Non-pigmented ciliary epithelial cell (primary cell): ENCODE results near the gene TMED9.
"Not testable (repeated sequence)": the region's sequence is repeated elsewhere in the genome, so short reads cannot be mapped to it uniquely, and the experiment has no call there.

Experiments
- DNase-seq: peaks from one replicate; pipeline ENCODE4 v3.0.0-alpha.2; 2010; ENCODE audit warnings: low read depth

TMED9 gene

DNA sequence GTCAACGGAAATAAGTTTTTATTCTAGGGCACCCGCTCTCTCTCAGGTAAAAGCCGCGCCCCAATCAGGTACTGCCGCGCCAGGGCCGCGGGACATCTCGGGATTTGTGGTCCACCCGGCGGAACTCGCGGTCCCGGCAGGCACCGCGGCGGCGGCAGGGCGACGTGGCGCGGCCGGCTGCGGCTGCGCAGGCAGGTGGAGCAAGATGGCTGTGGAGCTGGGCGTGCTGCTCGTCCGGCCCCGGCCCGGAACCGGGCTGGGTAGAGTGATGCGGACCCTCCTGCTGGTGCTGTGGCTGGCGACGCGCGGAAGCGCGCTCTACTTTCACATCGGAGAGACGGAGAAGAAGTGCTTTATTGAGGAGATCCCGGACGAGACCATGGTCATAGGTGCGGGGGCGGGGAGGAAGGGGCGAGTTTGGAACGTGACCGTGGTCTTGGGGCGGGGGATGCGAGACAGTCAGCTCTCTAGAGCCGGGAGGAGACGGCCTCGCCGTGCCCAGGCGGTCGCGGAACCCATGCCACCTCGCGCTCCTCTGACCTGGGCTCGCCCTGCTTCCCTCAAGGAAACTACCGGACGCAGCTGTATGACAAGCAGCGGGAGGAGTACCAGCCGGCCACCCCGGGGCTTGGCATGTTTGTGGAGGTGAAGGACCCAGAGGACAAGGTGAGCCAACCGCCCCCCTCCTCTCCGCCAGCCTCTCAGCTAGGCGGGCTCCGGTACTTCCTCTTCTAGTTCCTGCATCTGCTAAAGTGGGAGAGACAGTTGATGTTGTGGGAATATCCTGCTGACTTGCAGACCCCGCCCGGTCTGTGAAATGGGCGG lies at the start of gene TMED9:
Gene TMED9 (plus strand): TSS at position 194 of the 825 bp plus-strand sequence. CDS start 12 bp downstream, at position 206.
- no peak for DNase-seq

DNA sequence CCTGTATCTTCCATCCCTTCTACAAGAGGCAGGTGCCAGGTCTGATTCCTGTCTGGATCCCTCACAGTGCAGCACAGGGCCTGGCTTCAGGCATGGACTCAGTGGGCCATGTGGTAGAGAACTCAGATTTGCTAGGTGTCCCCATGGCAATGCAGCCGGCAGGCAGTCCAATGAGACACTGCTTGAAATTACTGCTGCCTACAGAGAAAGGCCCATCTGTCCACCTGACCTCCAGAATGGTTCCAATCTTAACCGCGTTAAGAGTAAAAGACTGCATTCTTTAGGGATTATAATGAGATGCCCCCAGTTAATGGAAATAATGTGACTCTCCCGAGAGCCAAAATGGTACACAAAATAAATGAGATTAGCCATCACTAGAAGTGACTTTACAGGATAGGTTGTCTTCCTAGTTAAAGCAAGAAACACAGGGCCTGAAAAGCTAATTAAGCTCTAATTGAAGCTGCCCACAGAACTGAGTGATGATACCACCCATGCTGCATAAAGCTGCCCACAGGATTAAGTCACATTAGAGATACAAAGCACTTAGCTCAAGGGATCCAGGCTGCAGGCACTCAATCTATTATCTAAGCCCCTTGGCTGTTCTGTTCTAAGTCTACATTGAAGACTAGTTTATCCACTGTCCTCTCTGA lies 49.1 kb upstream of the TMED9 start:
- no peak for DNase-seq

DNA sequence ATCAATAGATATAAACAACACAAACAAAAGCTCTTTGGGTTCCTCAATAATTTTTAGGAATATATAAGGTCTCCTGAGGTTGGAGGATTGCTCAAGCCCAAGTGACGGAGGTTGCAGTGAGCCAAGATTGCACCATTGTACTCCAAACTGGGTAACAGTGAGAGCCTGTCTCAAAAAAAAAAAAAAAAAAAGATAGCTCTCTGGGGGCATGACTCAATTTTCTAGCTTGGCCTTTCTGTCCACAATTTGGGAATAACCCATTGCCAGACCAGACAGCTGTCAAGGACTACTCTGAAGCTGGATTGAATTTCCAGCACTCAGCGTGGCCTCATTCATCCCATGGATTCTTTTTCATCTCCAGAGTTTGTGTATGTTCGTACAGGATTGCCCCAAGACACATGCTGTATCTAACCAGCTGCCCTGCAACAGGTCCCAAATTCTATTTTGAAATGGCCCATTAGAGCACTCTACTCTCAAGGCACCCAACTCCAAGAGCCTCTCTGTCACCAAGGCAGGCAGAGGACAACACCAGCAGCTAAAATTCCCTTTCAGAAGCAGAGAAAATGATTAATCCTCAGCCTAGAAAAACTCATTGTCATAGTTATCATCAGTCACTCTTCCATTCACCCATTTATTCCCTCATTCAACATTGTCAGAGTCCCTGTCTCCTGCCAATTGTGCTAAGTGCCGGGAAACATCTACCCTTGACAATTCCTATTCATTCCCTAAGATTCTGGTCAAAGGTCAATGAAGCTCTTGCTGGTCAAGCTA lies 46.3 kb upstream of the TMED9 start:
- peak; percentile 64 for DNase-seq

DNA sequence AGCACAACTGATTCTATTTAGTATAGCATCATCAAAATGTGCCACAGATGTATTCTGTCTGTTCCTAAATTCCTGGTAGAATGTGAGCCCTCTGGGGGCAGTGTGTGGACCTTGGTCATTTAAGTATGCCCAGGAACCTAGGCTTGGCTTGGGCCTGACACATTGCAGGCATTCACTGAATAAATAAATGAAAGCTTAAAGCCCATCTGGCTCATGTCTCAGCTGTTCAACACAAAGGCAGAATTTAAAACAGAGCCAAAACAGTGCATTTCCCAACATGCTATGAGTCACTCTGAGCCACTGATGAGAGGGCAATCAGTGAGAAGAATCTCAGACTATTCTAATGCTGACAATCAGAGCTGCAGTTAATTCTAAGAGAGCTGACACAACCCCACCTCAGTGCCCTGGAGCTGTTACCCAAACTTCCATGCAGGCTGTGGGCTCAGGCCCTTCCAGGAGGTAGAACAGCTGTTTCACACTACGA lies 45.7 kb upstream of the TMED9 start:
- DNase-seq: peak; percentile 93

DNA sequence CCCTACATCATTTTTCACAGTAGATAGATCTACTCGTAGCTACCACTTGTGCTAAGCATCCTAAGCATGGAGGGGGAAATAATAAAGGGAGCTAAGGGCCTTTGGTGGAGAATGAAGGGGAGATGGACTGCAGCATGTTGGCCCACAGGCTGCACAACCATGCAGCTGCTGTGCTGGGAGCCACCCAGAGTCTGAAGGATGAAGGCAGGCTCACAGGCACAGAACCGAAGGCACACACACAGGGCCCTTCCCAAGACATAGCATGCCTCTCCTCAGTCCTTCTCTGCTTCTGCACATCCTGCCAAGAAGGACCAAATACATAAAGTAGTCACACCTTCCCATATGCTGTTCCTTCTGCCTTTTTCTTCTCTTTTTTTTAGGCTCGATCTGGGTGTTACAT lies 44.3 kb upstream of the TMED9 start:
- no peak for DNase-seq

DNA sequence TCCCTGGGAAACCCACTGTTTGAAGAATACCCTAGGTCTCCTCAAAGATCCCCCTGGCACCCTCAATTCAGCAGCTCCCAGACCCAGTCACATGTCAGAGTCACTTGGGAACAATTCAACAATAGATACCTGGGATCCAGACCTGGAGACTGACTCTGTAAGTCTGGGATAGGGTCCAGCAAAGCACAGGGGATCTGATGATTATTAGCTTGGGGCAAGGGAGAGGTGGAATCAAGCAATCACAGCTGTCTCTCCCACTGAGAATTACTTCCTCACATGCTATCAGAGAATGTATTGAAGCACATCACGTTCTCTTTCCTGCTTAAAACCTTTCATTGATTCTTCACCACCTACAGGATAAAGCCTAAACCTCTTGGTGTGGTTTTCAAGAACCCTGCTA lies 43.5 kb upstream of the TMED9 start:
- no peak for DNase-seq

DNA sequence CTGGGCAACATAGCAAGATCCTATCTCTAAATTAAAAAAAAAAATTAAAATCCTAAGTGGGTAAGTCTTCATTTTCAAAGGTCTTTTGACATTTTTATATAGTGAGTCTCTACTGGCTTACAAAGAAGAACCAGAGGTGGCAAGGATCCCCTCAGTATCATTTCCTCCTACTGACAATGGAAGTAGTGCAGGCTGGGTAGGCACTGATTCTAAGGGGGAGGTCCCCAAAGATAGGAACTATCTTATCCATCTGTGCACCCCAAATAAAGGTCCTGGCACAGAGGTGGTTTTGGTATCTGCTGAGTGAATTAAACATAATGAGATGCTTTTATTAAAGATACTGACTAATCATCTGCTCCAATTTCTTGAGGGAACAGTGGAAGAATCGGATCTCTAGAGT lies 41.9 kb upstream of the TMED9 start:
- no peak for DNase-seq

DNA sequence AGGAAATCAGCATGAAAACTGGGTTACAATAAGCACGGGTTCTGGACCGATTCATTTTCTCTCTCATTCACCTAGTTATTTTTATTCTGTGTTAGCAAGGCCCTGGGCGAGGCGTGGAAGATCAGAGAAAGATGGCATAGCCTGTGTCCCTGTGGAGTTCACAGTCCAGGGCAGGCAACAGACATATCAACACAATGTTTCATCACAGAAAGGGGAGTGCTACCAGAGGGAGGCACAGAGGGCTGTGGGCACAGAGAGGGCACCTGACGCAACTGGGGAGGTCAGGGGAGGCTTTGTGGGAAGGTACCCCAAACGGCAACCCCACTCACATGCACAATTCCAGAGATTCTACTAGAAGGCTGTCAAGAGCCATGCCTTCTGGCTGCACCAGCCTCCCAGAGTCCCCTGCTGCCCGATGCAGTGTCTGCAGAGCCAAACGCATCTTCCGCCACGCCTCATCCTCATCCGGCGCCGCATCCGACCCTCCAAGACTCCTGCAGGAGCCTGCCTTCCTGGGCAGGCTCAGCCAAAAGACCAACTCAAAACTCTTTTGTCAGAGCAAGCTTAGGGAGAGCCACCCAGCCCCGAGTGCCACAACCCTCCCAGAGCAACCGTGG lies 39.1 kb upstream of the TMED9 start:
- DNase-seq: no peak

DNA sequence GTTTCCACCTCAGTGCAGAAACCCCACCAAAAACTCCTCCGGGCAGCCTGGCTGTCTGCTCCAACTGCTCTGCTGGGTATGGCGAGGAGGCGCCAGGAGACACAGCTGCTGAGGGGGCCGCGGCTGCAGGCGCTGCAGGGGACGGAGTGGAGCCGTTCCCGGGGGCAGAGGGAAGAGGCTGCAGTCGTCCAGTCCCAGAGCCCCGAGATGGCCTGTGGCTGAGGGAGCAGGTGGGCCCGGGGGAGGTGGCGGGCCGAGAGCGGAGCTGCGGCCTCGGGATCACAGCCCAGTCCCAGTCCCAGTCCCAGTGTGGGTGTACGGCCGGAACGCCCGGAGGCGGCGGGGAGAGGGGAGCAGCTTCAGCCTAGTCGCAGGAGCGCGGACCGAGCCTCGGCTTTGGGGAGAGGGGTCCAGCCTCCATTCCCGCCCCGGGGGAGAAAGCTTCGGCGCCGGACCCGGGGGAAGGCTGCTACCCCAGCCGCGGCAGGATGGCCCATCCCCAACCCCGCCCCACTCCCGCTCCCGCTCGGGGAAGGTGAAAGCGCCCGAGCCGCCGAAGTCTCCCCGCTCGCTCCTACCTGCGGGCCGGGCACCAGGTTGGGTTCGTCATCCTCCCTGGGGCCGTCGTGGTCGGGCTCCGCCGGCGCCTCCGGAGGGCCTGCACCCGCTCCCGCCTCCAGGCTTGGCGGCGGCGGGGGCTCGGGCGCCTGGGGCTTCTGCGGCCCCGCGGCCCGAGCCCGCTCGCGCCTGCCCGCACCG lies 38.2 kb upstream of the TMED9 start:
- no peak for DNase-seq

DNA sequence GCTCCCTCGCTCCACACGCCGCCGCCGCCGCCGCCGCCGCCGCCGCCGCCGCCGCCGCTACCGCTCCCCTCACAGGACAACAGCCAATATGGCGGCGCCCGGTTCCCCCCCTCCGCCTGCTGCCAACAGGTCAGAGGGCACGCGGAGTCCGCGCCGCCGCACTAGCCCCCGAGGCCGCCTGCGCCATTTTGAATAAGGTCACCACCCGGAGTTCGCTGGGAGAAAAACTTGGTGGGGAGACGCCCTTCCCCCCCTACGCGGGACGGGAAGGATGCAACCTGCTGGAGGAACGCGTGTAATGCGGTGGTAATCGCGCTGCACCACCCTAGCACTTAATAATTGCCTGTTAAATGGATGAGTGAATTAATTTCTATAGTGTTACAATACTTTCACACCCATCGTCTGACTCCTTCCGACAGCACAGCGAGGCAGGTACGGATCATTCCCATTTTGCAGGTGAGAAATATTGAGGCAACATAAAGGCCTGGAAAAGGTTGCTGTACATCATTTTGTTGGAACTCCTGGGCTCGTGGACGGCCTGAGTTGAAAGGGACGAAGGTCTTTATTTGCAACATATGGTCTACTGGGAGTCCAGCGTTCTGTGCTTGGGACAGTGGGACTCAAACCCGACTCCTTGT lies 37.4 kb upstream of the TMED9 start, which contains the start of gene FAM193B:
Gene FAM193B (minus strand): TSS at position 90 of the 638 bp plus-strand sequence. CDS start 105 bp downstream, outside the sequence.
- DNase-seq: peak; percentile 38

DNA sequence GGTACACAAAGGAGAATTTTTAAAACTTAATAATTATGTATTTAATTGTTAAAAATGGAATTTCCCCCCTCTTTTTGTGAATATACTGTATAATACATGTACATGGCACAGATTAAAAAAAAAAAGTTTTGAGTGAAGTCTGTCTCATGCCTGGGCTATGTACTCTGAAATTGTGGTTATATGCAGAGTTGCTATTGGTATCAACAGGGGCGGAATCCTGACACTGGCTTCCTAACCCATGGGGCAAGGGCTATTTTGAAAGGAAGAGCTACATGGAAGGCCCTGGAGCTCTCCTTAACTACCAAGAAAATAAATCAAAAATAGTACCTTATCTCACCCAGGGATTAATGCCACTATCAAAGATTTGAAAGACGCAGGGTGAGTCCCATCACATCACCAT lies 36.8 kb upstream of the TMED9 start:
- DNase-seq: no peak

DNA sequence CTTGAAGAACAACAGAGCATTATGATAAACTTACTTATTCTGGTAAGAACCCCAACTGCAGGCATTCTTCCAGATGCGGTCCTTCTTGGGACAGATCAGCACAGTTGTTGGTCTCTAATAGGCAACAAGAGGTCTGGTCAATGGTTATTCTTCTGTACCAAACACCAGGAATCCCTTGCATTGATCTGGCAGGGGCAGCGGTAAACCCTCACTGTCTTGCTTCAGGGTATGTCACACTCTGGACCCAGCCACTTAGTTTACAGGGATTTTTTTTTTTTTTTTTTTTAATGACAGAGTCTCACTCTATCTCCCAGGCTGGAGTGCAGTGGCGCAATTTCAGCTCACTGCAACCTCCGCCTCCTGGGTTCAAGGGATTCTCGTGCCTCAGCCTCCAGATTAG lies 36.3 kb upstream of the TMED9 start:
- DNase-seq: no peak

DNA sequence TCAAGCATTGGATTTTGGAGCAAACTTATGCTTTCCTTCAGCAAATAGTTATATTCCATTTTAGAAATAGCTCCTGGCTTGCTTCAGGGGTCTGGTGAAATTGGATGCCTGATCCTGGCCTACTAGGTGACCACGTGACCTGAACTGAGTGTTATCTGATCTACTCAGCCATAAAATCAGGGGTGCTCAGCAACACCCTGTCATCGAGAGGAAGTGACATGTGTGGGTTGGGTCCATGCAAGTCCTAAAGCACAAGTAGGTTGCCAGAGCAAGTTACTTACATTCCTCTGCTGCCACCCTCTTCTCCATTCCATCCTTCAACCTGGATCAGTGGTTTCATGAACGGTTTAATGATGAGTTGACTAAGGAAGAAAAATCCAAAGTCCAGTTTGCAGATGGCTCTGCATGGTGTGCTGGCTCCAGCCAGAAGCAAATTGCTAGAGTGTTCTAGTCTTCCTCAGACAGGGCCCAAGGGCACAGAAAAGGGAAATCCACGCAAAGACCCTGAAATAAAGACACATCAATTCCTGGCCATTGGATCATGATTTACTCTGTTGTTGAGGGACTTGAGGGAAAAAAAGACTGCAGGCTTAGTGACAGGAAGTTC lies 34.9 kb upstream of the TMED9 start:
- no peak for DNase-seq

DNA sequence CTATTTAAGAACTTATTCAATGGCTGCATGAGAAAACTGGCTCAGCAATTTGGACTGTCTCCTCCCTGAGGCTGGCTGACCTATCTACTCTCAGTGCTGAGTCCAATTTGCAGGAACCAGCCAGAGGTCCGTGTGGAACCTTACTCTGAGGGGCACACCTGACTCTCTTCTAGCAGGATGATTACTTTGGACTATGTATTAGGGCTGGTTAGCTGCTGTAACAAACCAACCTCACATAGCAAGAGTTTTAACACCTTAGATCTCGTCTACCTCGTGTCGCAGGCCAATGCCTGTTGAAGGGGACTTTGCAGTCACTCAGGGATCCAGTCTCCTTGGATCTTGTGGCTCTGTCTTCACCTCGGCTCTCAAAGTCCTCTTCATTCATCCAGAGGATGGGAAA lies 34.2 kb upstream of the TMED9 start:
- no peak for DNase-seq

DNA sequence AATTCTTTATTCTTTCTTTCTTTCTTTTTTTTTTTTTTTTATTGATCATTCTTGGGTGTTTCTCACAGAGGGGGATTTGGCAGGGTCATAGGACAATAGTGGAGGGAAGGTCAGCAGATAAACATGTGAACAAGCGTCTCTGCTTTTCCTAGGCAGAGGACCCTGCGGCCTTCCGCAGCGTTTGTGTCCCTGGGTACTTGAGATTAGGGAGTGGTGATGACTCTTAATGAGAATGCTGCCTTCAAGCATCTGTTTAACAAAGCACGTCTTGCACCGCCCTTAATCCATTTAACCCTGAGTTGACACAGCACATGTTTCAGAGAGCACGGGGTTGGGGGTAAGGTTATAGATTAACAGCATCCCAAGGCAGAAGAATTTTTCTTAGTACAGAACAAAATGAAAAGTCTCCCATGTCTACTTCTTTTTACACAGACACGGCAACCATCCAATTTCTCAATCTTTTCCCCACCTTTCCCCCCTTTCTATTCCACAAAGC lies 32.5 kb upstream of the TMED9 start:
- not testable (repeated sequence) for DNase-seq

DNA sequence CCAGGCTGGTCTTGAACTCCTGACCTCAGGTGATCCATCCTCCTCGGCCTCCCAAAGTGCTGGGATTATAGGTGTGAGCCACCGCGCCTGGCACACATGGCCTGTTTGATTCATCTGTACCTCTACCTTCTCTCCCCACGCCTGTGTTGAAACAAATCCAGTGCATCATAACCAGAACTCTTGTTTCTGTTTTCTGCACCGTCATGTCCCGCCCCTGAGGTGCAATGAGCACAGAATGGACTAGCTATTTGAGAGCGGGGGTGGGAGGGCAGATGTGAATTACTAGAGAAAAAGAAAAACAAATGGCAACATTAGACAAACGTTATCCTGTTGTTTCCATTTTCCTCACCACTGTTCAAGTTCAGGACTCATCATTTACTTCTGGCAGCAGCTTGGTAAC lies 27.0 kb upstream of the TMED9 start:
- no peak for DNase-seq

DNA sequence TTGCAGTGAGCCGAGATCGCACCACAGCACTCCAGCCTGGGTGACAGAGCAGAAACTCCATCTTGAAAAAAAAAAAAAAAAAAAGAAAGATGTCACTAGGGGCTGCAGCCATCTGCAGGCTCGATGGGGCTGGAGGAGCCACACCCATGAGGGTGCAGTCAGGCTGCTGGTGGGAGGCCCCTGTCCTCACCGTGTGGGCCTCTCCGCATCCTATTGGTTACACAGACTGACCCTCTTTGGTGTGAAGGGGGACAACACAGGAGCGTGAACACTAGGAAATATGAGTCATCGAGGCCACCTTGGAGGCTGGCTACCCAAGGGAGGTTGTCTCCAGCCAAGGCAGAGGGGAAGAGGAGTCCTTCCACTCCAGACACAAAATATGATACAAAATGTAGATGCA lies 23.7 kb upstream of the TMED9 start:
- no peak for DNase-seq

DNA sequence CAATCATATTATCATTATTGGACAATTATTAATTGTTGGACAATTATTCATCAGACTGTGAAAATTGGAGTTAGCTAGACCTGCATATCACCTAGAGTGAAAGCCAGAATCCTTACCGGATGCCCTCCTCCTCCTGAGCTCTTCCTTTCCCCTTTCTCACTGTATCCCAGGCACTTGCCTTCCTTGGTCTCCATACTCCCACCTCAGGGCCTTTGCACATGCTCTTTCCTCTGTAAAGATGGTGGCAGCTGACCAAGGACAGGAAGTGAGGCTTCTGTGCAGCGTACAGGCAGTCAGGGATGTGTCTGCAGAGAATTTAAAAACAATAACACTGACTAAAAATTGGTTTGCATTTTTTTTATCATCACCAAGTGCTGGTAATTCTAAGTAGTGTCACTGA lies 22.1 kb upstream of the TMED9 start:
- DNase-seq: no peak

DNA sequence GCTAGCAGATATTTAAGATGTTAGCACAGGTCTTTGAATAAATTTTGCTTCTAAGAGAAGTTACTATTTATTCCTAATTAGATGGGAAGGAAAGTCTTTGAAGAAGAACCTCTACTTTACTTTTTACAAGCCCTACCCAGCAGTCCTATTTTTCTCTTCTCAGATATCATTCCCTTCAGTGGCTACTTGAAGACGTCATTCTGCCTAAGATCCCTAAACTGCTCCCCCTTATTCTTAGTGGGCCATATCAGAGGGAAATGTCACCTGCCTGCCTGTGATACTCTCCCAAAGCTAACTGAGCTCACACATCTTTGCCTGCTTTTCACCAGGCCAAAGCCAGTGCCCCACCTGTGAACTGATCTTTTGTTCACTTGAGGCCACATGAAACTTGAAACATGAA lies 16.5 kb upstream of the TMED9 start:
- no peak for DNase-seq

DNA sequence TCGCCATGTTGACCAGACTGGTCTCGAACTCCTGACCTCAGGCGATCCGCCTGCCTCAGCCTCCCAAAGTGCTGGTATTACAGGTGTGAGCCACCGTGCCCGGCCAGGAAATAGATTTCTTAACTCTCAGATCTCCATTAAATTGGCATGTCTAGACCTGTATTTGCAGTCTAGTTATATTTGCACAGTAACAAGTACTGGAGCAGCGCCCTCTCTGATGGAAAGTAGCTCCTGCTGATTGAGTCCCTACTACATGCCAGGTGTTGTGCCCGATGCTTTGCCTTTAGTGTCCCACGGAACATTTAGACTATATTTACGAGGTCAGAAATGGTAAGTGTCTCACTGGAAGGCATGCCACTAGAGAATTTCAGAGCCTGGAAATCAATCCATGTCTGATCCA lies 15.8 kb upstream of the TMED9 start:
- DNase-seq: no peak
